ENCODE data around the gene SMAD7. TPM values are rescaled to one million over a fixed set of nuclear protein-coding genes. Genes with fewer than 3 reads are reported as not detected.

SMAD7 gene
- total RNA-seq, 4 donors from 2014 or later = 19.4 to 77.6 (median 30.0) TPM

DNA sequence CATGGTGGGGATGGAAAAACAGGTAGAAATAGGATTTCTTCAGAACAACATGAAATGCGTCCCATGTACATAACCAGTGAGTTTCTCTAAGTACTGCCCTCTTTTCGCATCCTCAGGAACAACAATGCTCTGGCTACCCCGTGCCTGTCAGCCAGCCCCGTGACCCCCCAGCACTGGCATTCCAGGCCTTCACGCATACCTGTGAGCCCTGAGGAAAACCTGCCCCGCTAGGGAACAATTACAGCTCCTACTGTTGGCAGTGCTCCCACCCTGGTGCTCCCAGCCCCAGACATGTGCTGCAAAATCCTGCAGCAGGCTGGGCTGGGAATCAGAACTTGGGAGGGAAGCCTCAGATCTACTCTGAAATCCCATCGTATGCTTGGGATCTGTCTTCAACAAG lies 9.1 kb downstream of the SMAD7 start:
- TF ChIP-seq, protein P1, sequence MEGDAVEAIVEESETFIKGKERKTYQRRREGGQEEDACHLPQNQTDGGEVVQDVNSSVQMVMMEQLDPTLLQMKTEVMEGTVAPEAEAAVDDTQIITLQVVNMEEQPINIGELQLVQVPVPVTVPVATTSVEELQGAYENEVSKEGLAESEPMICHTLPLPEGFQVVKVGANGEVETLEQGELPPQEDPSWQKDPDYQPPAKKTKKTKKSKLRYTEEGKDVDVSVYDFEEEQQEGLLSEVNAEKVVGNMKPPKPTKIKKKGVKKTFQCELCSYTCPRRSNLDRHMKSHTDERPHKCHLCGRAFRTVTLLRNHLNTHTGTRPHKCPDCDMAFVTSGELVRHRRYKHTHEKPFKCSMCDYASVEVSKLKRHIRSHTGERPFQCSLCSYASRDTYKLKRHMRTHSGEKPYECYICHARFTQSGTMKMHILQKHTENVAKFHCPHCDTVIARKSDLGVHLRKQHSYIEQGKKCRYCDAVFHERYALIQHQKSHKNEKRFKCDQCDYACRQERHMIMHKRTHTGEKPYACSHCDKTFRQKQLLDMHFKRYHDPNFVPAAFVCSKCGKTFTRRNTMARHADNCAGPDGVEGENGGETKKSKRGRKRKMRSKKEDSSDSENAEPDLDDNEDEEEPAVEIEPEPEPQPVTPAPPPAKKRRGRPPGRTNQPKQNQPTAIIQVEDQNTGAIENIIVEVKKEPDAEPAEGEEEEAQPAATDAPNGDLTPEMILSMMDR (IDR thresholded peaks at IDR 0.05; ENCODE audit: low read depth) = no peak

DNA sequence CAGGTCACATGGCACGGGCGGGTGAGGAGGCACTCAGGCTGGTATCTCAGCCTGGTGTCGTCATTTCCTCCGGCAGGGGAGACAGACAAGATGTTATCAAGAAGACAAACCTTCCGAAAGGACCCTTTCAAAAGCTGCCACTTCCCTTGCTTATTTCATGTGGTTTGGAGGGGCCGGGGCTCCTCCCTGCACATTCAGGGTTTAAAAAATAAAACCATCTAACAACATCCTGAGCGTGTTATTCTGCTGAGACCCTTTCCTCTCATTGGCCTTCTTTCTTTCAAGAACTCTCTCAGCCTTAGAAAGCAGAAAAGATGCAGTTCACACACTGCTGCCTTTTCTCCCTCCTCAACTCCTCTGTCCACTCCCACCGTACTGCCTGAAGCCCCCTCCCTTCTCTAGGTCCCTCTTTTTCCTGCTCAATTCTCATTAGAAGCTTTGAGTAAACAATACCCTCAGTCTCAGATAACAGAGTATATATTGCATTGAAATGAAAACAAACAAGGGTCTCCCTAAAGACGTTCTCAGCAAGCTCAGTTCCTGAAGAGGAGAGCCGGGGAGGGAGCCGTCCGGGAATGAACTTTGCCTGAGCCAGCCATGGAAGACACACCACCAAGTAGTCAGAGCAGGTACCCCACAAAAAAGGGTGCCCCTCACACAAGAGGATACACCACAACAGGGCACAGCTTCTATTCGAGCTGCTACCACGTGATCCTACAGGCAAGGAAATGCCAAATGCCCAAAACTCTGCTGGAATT lies 9.7 kb downstream of the SMAD7 start:
- TF ChIP-seq, protein P1 (IDR thresholded peaks at IDR 0.05; ENCODE audit: low read depth) = no peak

DNA sequence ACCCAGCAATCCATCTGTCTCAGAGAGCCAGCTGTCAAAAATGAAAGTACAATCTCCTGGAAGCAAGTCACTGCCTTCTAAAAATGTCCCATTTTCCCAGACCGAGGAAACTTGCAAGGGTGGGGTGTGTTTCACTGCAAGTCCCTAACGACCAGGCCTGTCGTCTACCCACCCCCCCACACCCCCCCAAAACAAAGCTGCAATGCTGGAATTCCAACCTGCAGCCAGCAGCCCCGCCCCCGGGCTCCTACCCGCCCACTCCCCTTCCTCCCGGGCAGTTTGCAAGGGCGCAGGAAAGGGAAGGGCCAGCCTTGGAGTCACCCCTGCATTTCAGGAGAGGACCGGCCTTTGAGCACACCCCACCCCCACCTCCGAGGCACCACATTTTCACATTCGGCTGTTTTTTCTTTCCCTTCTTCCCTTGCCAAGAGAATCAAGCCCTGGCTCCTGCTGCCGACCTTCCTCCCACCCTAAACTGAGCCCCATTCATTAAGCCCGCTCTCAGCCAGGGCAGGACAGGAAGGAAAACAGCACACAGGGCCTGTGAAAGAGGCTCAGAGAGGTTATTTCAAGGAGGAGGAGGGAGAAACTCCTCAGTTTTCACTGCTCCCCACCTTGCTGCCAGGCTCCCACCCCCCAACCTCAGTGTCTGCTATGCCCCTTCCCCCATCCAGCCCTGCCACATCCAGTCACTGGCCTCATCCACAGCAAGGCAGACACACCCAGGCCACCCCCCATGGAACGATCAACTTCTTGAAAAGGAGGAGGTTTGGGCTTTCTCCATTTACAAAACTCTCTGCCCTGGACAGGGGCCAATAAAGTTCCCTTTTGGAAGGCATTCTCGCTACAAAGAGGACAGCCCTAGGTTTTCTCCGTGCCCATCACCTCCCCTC lies 11.3 kb downstream of the SMAD7 start:
- TF ChIP-seq, protein P1 (IDR thresholded peaks at IDR 0.05; ENCODE audit: low read depth) = no peak

DNA sequence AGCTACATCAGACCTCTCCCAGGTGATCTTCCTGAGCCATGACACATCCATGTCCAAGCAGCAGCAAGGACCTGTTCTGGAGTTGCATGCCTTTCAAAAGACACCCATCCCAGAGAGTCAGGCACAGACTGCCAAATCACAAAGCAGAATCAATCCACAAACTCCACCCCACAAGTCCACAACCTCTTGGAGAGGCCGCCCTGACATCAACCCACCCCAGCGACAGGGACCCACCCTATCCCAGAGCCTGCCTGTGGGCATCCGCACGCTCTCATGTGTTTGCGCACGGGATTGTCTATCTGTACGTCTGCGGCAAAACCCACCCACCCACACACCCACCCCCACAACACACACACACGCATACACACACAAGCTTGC lies 11.9 kb downstream of the SMAD7 start:
- TF ChIP-seq, protein P1 (IDR thresholded peaks at IDR 0.05; ENCODE audit: low read depth) = no peak

DNA sequence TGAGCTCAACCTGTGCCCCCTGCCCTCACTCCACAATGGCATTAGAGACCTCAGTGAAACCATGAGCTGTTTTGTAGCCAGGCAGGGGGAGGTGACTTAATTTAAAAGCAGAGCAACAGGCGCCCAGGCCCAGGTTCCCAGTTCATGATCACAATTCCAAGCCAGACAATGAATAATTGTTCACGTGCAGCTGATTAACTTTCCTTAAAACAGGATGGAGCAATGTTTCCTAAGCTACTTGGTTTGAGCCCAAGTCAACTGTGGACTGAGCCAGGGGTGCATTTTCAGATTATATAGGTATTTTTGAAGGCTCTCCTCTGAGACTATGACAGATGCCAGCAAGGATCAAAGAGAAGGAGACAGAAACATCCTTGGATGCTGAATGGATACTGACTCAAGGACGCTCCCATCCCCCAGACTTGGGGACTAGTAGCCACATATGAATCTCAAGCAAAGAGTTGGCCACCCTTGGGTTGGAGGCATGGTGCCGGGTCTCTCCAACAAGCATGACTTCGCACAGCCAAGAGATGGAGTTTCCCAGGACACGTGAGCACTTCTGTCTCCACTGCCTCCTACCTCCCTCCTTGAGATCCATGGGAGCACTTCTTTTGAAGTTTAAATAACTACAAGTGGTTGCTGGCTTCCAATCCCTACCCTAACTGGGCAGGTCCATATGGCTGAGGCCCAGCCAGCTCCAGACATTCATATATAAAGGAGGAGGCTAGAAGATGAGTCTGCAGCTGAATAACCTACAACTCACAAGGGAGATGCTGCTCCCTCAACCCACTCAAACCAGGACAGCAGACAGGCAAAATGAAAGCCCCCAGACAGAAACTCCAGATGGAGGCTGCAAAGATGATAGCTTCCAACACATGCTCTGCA lies 12.7 kb downstream of the SMAD7 start:
- TF ChIP-seq, protein P1 (IDR thresholded peaks at IDR 0.05; ENCODE audit: low read depth) = no peak

- TF ChIP-seq, protein P1 (IDR thresholded peaks at IDR 0.05; ENCODE audit: low read depth) = no peak
Observed at GRCh38 chr18:48935433-48935774, 15.4 kb downstream of the SMAD7 start.

Data from subcutaneous adipose tissue (tissue), 4 donors.